K562 treated with DMSO at 1 percent for 48 hours (cell line): Measurements from ENCODE around the gene ZNRF3. TPM values are rescaled to one million over a fixed set of nuclear protein-coding genes. Genes with fewer than 3 reads are reported as not detected.

Experiments
- total RNA-seq: library from RNA; unstranded; fragments of 300-600 nt; gene quantifications from 2 replicates; pipeline ENCODE4 v1.2.3, GENCODE V29; 2022; ENCODE audit warnings: low replicate concordance; ENCODE audit errors: extremely low read depth

ZNRF3 gene
- total RNA-seq = not detected in 2 replicates

GRCh38 chr22:28882878-28883656, at the start of gene ZNRF3:
Gene ZNRF3, plus strand, starts transcription at chr22:28883572. Its CDS starts 195 bp downstream, at chr22:28883767.

GRCh38 chr22:29061773-29062172, 178.4 kb downstream of the ZNRF3 start, which contains the start of gene C22orf31:
Gene C22orf31, minus strand, starts transcription at chr22:29061831. Its CDS starts 39 bp downstream, at chr22:29061792.

GRCh38 chr22:29072979-29073617, 189.7 kb downstream of the ZNRF3 start, which contains the start of gene KREMEN1:
Gene KREMEN1, plus strand, starts transcription at chr22:29073035. Its CDS starts 96 bp downstream, at chr22:29073131.

Other genes with a start within 250 kb of the ZNRF3 start
- not detected in 2 replicates for gene TTC28, start 203.7 kb upstream of the ZNRF3 start, total RNA-seq
- gene CHEK2, start 141.8 kb upstream of the ZNRF3 start, total RNA-seq = not detected in 2 replicates
- gene HSCB, start 141.5 kb upstream of the ZNRF3 start, total RNA-seq = not detected in 2 replicates
- not detected in 2 replicates for gene CCDC117, start 110.9 kb upstream of the ZNRF3 start, total RNA-seq
- not detected in 2 replicates for gene XBP1, start 83.0 kb upstream of the ZNRF3 start, total RNA-seq
- not detected in 2 replicates for gene C22orf31, start 178.3 kb downstream of the ZNRF3 start, total RNA-seq
- not detected in 2 replicates for gene KREMEN1, start 189.5 kb downstream of the ZNRF3 start, total RNA-seq